Measurements from ENCODE around the gene MYLIP. TPM values are rescaled to one million over a fixed set of nuclear protein-coding genes. Genes with fewer than 3 reads are reported as not detected.

Gene MYLIP
- total RNA-seq, 1 donor from 2014 or later, result 3.1 TPM

- ATAC-seq, result no peak
- no peak for DNase-seq (ENCODE audit: low spot score)
These were observed 21.7 kb upstream of the MYLIP start for GRCh38 chr6:16106991-16107787.

- ATAC-seq (no peak), DNase-seq (ENCODE audit: low spot score) (no peak)
These were observed 20.5 kb upstream of the MYLIP start for GRCh38 chr6:16108419-16108818.

GRCh38 chr6:16108921-16109658 lies 19.8 kb upstream of the MYLIP start:
- ATAC-seq (no peak), DNase-seq (ENCODE audit: low spot score) (no peak)

- ATAC-seq (no peak), DNase-seq (ENCODE audit: low spot score) (no peak)
These were observed 19.1 kb upstream of the MYLIP start for GRCh38 chr6:16109659-16110305.

GRCh38 chr6:16118825-16119224 lies 10.1 kb upstream of the MYLIP start:
- DNase-seq (ENCODE audit: low spot score), result no peak
- ATAC-seq, result no peak

- ATAC-seq (no peak), DNase-seq (ENCODE audit: low spot score) (no peak)
These were observed 7.5 kb upstream of the MYLIP start for GRCh38 chr6:16121339-16121738.

- ATAC-seq (no peak), DNase-seq (ENCODE audit: low spot score) (no peak)
These were observed 6.7 kb upstream of the MYLIP start for GRCh38 chr6:16122197-16122596.

- DNase-seq (ENCODE audit: low spot score) (no peak), ATAC-seq (no peak)
These were observed 4.4 kb upstream of the MYLIP start for GRCh38 chr6:16124198-16125180.

- DNase-seq (ENCODE audit: low spot score), result no peak
- no peak for ATAC-seq
These were observed 2.8 kb upstream of the MYLIP start for GRCh38 chr6:16126056-16126455.

GRCh38 chr6:16126861-16127260 lies 2.0 kb upstream of the MYLIP start:
- ATAC-seq (no peak), DNase-seq (ENCODE audit: low spot score) (no peak)

- no peak for DNase-seq (ENCODE audit: low spot score)
- no peak for ATAC-seq
These were observed 1.4 kb upstream of the MYLIP start for GRCh38 chr6:16127471-16127870.

GRCh38 chr6:16129623-16130401 lies 926 bp downstream of the MYLIP start:
- peak; percentile 3 for ATAC-seq

GRCh38 chr6:16130437-16130891 lies 1.6 kb downstream of the MYLIP start:
- ATAC-seq (no peak), DNase-seq (ENCODE audit: low spot score) (no peak)

More at GRCh38 chr6:16129623-16130401, 926 bp downstream of the MYLIP start:
- peak; percentile 54 for DNase-seq (ENCODE audit: low spot score)

- DNase-seq (ENCODE audit: low spot score) (no peak), ATAC-seq (peak; percentile 28)
These were observed 2.1 kb downstream of the MYLIP start for GRCh38 chr6:16130932-16131387.

GRCh38 chr6:16132909-16133308 lies 4.0 kb downstream of the MYLIP start:
- DNase-seq (ENCODE audit: low spot score) (no peak), ATAC-seq (no peak)

- DNase-seq (ENCODE audit: low spot score) (no peak), ATAC-seq (no peak)
These were observed 5.5 kb downstream of the MYLIP start for GRCh38 chr6:16134430-16134829.

GRCh38 chr6:16135066-16135465 lies 6.2 kb downstream of the MYLIP start:
- DNase-seq (ENCODE audit: low spot score), result no peak
- no peak for ATAC-seq

GRCh38 chr6:16136091-16136490 lies 7.2 kb downstream of the MYLIP start:
- ATAC-seq (no peak), DNase-seq (ENCODE audit: low spot score) (no peak)

GRCh38 chr6:16136621-16137450 lies 8.0 kb downstream of the MYLIP start:
- DNase-seq (ENCODE audit: low spot score) (no peak), ATAC-seq (no peak)
